HepG2 (cell line): ENCODE data around the gene ELP5. TPM values are rescaled to one million over a fixed set of nuclear protein-coding genes. Genes with fewer than 3 reads are reported as not detected.

Experiments used
- ATAC-seq: fragments of 200-7000 bp; cut with Tn5 transposase; 3 replicates; pipeline ENCODE4 v1.9.1; 2020; ENCODE audit warnings: mild to moderate bottlenecking, moderate library complexity
- BruUV-seq: library from RNA; stranded (reverse); fragments of 400-500 nt; replicated peaks from 2 replicates; lab custom pipeline; 2021; lab: Mats Ljungman, UMichigan
- CTCF ChIA-PET: fragments of 300-600 bp; formaldehyde crosslinking; extraction: SDS; loops from one replicate; lab custom pipeline; 2021; ENCODE audit warnings: low total read pairs, inconsistent platforms, low intra/inter-chr PET ratio; lab: Yijun Ruan, JAX
- POLR2A ChIA-PET: fragments of 350-600 bp; sonication (Branson Sonifier 250); formaldehyde crosslinking; loops from one replicate; lab custom pipeline; 2020; ENCODE audit warnings: antibody characterized with exemption, inconsistent platforms; lab: Yijun Ruan, JAX
- DNase-seq: peaks from one replicate; pipeline ENCODE4 v3.0.0-alpha.2; 2015; ENCODE audit warnings: low spot score
- FAIRE-seq: peaks from 3 replicates; lab custom pipeline; 2011; peaks lifted over from hg19 to GRCh38; lab: Jason Lieb, UNC
- H2AFZ ChIP-seq: one replicate; pipeline ENCODE4 v1.6.1; 2011; ENCODE audit warnings: low read length, inconsistent platforms
- H3K27ac ChIP-seq: fragments of 300-600 bp; 3 replicates; pipeline ENCODE4 v1.8.0; 2011; ENCODE audit warnings: mixed run types, mild to moderate bottlenecking, mixed read lengths, low read length, inconsistent platforms; ENCODE audit not compliant: insufficient read depth; ENCODE audit errors: extremely low read length
- H3K27me3 ChIP-seq, 2 experiments: fragments of 200-600 bp in 1 of 2; 2 replicates in 1 of 2; 3 replicates in 1 of 2; pipeline versions ENCODE4 v1.6.0 to v1.8.0; 2011; ENCODE audit warnings: low read length in 2 of 2, mild to moderate bottlenecking in 2 of 2, moderate library complexity in 2 of 2, inconsistent platforms in 1 of 2; ENCODE audit not compliant: insufficient read depth in 2 of 2, control insufficient read depth in 1 of 2
- H3K36me3 ChIP-seq, 2 experiments: fragments of 200-600 bp in 1 of 2; replicated peaks in 1 of 2; 2 replicates in 1 of 2; 3 replicates in 1 of 2; pipeline versions ENCODE4 v1.5.1 to v1.8.0; 2011; ENCODE audit warnings: low read length in 2 of 2, inconsistent platforms in 1 of 2; ENCODE audit not compliant: insufficient read depth in 2 of 2, control insufficient read depth in 1 of 2
- H3K4me1 ChIP-seq: 2 replicates; pipeline ENCODE4 v1.5.1; 2012; ENCODE audit warnings: low read length, inconsistent platforms; ENCODE audit not compliant: insufficient read depth
- H3K4me2 ChIP-seq: 2 replicates; pipeline ENCODE4 v1.6.0; 2011; ENCODE audit warnings: low read depth, low read length, inconsistent platforms
- H3K4me3 ChIP-seq, 3 experiments: fragments of 200-600 bp in 1 of 3; sonication (generic), shearing (Covaris generic) in 1 of 3; replicated peaks in 1 of 3; 2 replicates each; pipeline ENCODE4 v1.5.1; 2011 to 2016; ENCODE audit warnings: low read length in 3 of 3, inconsistent platforms in 2 of 3, low read depth in 2 of 3, mild to moderate bottlenecking in 2 of 3, control low read depth in 1 of 3, mixed read lengths in 1 of 3; ENCODE audit not compliant: insufficient read depth in 1 of 3
- H3K79me2 ChIP-seq: one replicate; pipeline ENCODE4 v1.6.1; 2011; ENCODE audit warnings: low read length, inconsistent platforms; ENCODE audit not compliant: insufficient read depth
- H3K9ac ChIP-seq: 2 replicates; pipeline ENCODE4 v1.6.0; 2011; ENCODE audit warnings: mild to moderate bottlenecking, low read depth, low read length, inconsistent platforms; ENCODE audit not compliant: insufficient read depth
- H3K9me3 ChIP-seq: 2 replicates; pipeline ENCODE4 v1.5.1; 2012; ENCODE audit warnings: mild to moderate bottlenecking, low read length
- H4K20me1 ChIP-seq: 2 replicates; pipeline ENCODE4 v1.6.0; 2011; ENCODE audit warnings: inconsistent platforms, mild to moderate bottlenecking, low read length, moderate library complexity; ENCODE audit not compliant: insufficient read depth
- CSRNP2 ChIP-seq: sonication (generic); formaldehyde crosslinking; conservative IDR thresholded peaks from 2 replicates; pipeline ENCODE4 v1.8.0; 2022; ENCODE audit warnings: low read depth, missing genetic modification reagents
- ETV5 ChIP-seq: IDR thresholded peaks from 2 replicates; pipeline ENCODE4 v1.6.1; 2018; ENCODE audit warnings: missing biosample characterization, missing genetic modification reagents, inconsistent platforms, borderline replicate concordance
- JDP2 ChIP-seq: sonication (generic); formaldehyde crosslinking; IDR thresholded peaks from 2 replicates; pipeline ENCODE4 v1.8.1; 2022; ENCODE audit warnings: missing genetic modification reagents, borderline replicate concordance
- KLF15 ChIP-seq: sonication (generic); formaldehyde crosslinking; IDR thresholded peaks from 2 replicates; pipeline ENCODE4 v1.8.1; 2023; ENCODE audit warnings: borderline replicate concordance, mild to moderate bottlenecking, inconsistent platforms, missing genetic modification reagents, mixed read lengths
- MAF1 ChIP-seq: sonication (generic); formaldehyde crosslinking; IDR thresholded peaks from 2 replicates; pipeline ENCODE4 v1.5.0; 2020; ENCODE audit warnings: missing genetic modification reagents, borderline replicate concordance
- MAZ ChIP-seq, 2 experiments: sonication (generic) in 1 of 2; formaldehyde crosslinking in 1 of 2; IDR thresholded peaks; 2 replicates each; pipeline versions ENCODE4 v1.5.0 to v1.6.1; 2012 to 2020; ENCODE audit warnings: low read depth in 2 of 2, mild to moderate bottlenecking in 2 of 2, borderline replicate concordance in 1 of 2, improper control_type of control experiment in 1 of 2, low read length in 1 of 2, missing genetic modification reagents in 1 of 2, moderate library complexity in 1 of 2
- MYC ChIP-seq: sonication (generic); formaldehyde crosslinking; IDR thresholded peaks from 2 replicates; pipeline ENCODE4 v1.9.0; 2021; ENCODE audit warnings: missing genetic modification reagents, borderline replicate concordance
- NAIF1 ChIP-seq: sonication (generic); formaldehyde crosslinking; IDR thresholded peaks from 2 replicates; pipeline ENCODE4 v1.5.0; 2020; ENCODE audit warnings: mild to moderate bottlenecking, missing genetic modification reagents, borderline replicate concordance
- RAD51 ChIP-seq: fragments of 450-650 bp; IDR thresholded peaks from 2 replicates; pipeline ENCODE4 v1.6.1; 2016; ENCODE audit warnings: borderline replicate concordance
- RCOR2 ChIP-seq: IDR thresholded peaks from 2 replicates; pipeline ENCODE4 v1.6.1; 2016; ENCODE audit warnings: missing biosample characterization, missing genetic modification reagents
- REXO4 ChIP-seq: sonication (generic); formaldehyde crosslinking; IDR thresholded peaks from 2 replicates; pipeline ENCODE4 v1.8.0; 2022; ENCODE audit warnings: missing genetic modification reagents, mild to moderate bottlenecking, borderline replicate concordance
- TRIM24 ChIP-seq: sonication (generic); formaldehyde crosslinking; IDR thresholded peaks from 2 replicates; pipeline ENCODE4 v1.8.0; 2022; ENCODE audit warnings: mild to moderate bottlenecking, missing genetic modification reagents
- ZC3H13 ChIP-seq: sonication (generic); formaldehyde crosslinking; IDR thresholded peaks from 2 replicates; pipeline ENCODE4 v1.8.1; 2023; ENCODE audit warnings: mild to moderate bottlenecking, missing genetic modification reagents, moderate library complexity
- ZFX ChIP-seq: sonication (generic); formaldehyde crosslinking; IDR thresholded peaks from 2 replicates; pipeline ENCODE4 v1.4.0; 2020; ENCODE audit warnings: mild to moderate bottlenecking, low read depth, missing genetic modification reagents, moderate library complexity
- ZFYVE20 ChIP-seq: sonication (generic); formaldehyde crosslinking; IDR thresholded peaks from 2 replicates; pipeline ENCODE4 v1.8.0; 2023; ENCODE audit warnings: low read depth, mild to moderate bottlenecking, moderate library complexity, missing genetic modification reagents, borderline replicate concordance
- ZNF224 ChIP-seq: sonication (generic); formaldehyde crosslinking; IDR thresholded peaks from 2 replicates; pipeline ENCODE4 v1.5.0; 2020; ENCODE audit warnings: mild to moderate bottlenecking, missing genetic modification reagents
- WGBS: methylation state at CpG from one replicate; pipeline ENCODE4 v1.1.6; 2017; ENCODE audit warnings: low lambda C conversion rate; 5-methylcytosine and 5-hydroxymethylcytosine counted together
- in situ Hi-C: cut with HindIII; loops from 2 replicates; pipeline ENCODE4 v1.10.0; 2017; ENCODE audit warnings: low pct_unique_long_range_greater_than_20kb; ENCODE audit not compliant: extremely low pct_ligation_motif_present
- intact Hi-C: fragments of 100-400 bp; cut with micrococcal nuclease; formaldehyde crosslinking; loops from one replicate; pipeline ENCODE4 v1.10.0; 2022; ENCODE audit not compliant: unreplicated experiment
- polyA plus RNA-seq, 8 experiments: library from polyadenylated mRNA; depleted of rRNA in 3 of 8; stranded (reverse) in 7 of 8; unstranded in 1 of 8; fragments of >200 nt; fragmentation: Illumina TruSeq in 4 of 8; extraction: Trizol in 4 of 8; gene quantifications; 2 replicates each; pipeline versions ENCODE4 v1.2.1 to v1.2.3, GENCODE V29; 2011 to 2016; ENCODE audit warnings: low read depth in 4 of 8, missing spikeins in 1 of 8, mixed read lengths in 1 of 8; ENCODE audit not compliant: insufficient read depth in 1 of 8
- total RNA-seq, 5 experiments: library from RNA; depleted of rRNA; stranded (reverse); fragments of >200 nt; fragmentation: Illumina TruSeq; extraction: Trizol; gene quantifications; 2 replicates each; pipeline ENCODE4 v1.2.3, GENCODE V29; 2016; ENCODE audit warnings: low read depth in 1 of 5
- TF ChIP-seq, protein P1 (sequence below): sonication (generic); formaldehyde crosslinking; IDR thresholded peaks from 2 replicates; pipeline ENCODE4 v1.5.1; 2020; ENCODE audit warnings: mild to moderate bottlenecking, missing genetic modification reagents, borderline replicate concordance
- TF ChIP-seq, protein P2 (sequence below): sonication (generic); formaldehyde crosslinking; IDR thresholded peaks from 2 replicates; pipeline ENCODE4 v1.4.0; 2020; ENCODE audit warnings: missing genetic modification reagents

The ELP5 gene
- total and polyA plus RNA-seq, 2 of the 13 experiments (the other 11 are each of a cell fraction or from before 2014, with no cell fraction given): 67.6 to 69.8 TPM

GRCh38 chr17:7236808-7237207, 15.2 kb upstream of the ELP5 start:
- BruUV-seq: no TSS peak
- H3K27ac ChIP-seq: peak overlapping the region; percentile 88
- peaks cover 58% of the 10 kb centered on the region for H3K4me1 ChIP-seq
- H3K27me3 ChIP-seq: no peaks in the 10 kb centered on the region; a peak in 1 of 5 replicates
- peaks cover 66% of the 10 kb centered on the region for H3K79me2 ChIP-seq
- H3K9me3 ChIP-seq: no peaks in the 10 kb centered on the region
- POLR2A ChIA-PET: interaction anchor here (1.1 to 8.9 kb wide), 5 partner anchors 14 to 58 kb away, joined by 3 to 140 read pairs (median 5); partner anchors contain the start of genes ACADVL, ASGR1 and DLG4
- FAIRE-seq (no peak), DNase-seq (no peak), ATAC-seq (no peak)
- peak overlapping the region; percentile 84 for H3K4me2 ChIP-seq
- in situ Hi-C loops: no loop called here
- intact Hi-C loops: loop anchor here (10.0 kb wide), 1 partner anchor 62 kb away; the partner anchor contains the start of gene ASGR1
- peaks cover 12% of the 10 kb centered on the region; the same call in 1 of the 2 replicates for H4K20me1 ChIP-seq
- peaks cover 10 to 26% of the 10 kb centered on the region in 2 experiments for H3K36me3 ChIP-seq
- no peak overlapping the region for H2AFZ ChIP-seq
- 94% methylated on average over 6 of the region's 6 CpGs for WGBS
- H3K9ac ChIP-seq: peak overlapping the region; percentile 96; the same call in 1 of the 2 replicates
- H3K4me3 ChIP-seq: no peak overlapping the region
- no peak for TF ChIP-seq RAD51
- TF ChIP-seq MYC (CRISPR knock-in tag): no peak
- TF ChIP-seq, protein P1, sequence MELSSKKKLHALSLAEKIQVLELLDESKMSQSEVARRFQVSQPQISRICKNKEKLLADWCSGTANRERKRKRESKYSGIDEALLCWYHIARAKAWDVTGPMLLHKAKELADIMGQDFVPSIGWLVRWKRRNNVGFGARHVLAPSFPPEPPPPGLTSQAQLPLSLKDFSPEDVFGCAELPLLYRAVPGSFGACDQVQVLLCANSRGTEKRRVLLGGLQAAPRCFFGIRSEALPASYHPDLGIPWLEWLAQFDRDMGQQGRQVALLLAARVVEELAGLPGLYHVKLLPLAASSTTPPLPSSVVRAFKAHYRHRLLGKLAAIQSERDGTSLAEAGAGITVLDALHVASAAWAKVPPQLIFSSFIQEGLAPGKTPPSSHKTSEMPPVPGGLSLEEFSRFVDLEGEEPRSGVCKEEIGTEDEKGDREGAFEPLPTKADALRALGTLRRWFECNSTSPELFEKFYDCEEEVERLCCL: no peak
- TF ChIP-seq ZC3H13 (CRISPR knock-in tag): no peak
- TF ChIP-seq CSRNP2 (CRISPR knock-in tag): no peak
- TF ChIP-seq REXO4 (CRISPR knock-in tag): no peak
- TF ChIP-seq NAIF1: no peak
- TF ChIP-seq KLF15 (CRISPR knock-in tag): no peak
- TF ChIP-seq ZFX (CRISPR knock-in tag): no peak
- TF ChIP-seq, protein P2, sequence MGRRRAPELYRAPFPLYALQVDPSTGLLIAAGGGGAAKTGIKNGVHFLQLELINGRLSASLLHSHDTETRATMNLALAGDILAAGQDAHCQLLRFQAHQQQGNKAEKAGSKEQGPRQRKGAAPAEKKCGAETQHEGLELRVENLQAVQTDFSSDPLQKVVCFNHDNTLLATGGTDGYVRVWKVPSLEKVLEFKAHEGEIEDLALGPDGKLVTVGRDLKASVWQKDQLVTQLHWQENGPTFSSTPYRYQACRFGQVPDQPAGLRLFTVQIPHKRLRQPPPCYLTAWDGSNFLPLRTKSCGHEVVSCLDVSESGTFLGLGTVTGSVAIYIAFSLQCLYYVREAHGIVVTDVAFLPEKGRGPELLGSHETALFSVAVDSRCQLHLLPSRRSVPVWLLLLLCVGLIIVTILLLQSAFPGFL (CRISPR knock-in tag): no peak
- no peak for TF ChIP-seq ZFYVE20
- TF ChIP-seq JDP2 (CRISPR knock-in tag): no peak
- no peak for TF ChIP-seq ZNF224
- no peak for TF ChIP-seq ETV5 (CRISPR knock-in tag)
- TF ChIP-seq MAZ (IDR thresholded peaks at IDR 0.05; ENCODE audit: borderline replicate concordance, low read depth, low read length): no peak
- TF ChIP-seq MAZ (CRISPR knock-in tag; IDR thresholded peaks at IDR 0.05; ENCODE audit: low read depth): no peak
- TF ChIP-seq TRIM24: no peak
- no peak for TF ChIP-seq RCOR2
- TF ChIP-seq MAF1 (CRISPR knock-in tag): no peak
- TF ChIP-seq, all 625 proteins: peak for 0
- CTCF ChIA-PET: no interaction called here
